Endothelial cell (in vitro differentiated cells): ENCODE results near the gene FAM204A. TPM values are rescaled to one million over a fixed set of nuclear protein-coding genes. Genes with fewer than 3 reads are reported as not detected.

Experiments used
- DNase-seq: peaks from one replicate; pipeline ENCODE4 v3.0.0; 2021; ENCODE audit warnings: low spot score
- H3K27ac Mint-ChIP-seq: one replicate; pipeline ENCODE4 v1.8.0; 2021; ENCODE audit warnings: mixed read lengths, inconsistent platforms; ENCODE audit not compliant: unreplicated experiment
- H3K27me3 Mint-ChIP-seq: one replicate; pipeline ENCODE4 v1.8.0; 2021; ENCODE audit warnings: mild to moderate bottlenecking, moderate library complexity, mixed read lengths, inconsistent platforms; ENCODE audit not compliant: unreplicated experiment
- H3K36me3 Mint-ChIP-seq: one replicate; pipeline ENCODE4 v1.8.0; 2021; ENCODE audit warnings: mild to moderate bottlenecking, low read depth, mixed read lengths, inconsistent platforms; ENCODE audit not compliant: unreplicated experiment
- H3K4me1 Mint-ChIP-seq: one replicate; pipeline ENCODE4 v1.8.0; 2021; ENCODE audit warnings: mild to moderate bottlenecking, mixed read lengths, inconsistent platforms; ENCODE audit not compliant: unreplicated experiment
- H3K4me3 Mint-ChIP-seq: one replicate; pipeline ENCODE4 v1.8.0; 2021; ENCODE audit warnings: mild to moderate bottlenecking, mixed read lengths, inconsistent platforms; ENCODE audit not compliant: unreplicated experiment
- H3K9me3 Mint-ChIP-seq: one replicate; pipeline ENCODE4 v1.8.0; 2021; ENCODE audit warnings: mixed read lengths, inconsistent platforms; ENCODE audit not compliant: unreplicated experiment
- total RNA-seq: library from RNA; stranded (reverse); fragmentation: NEBNext Ultra II Directional; extraction: Animal tissue kit (Norgen Biotek cat#: 25700); gene quantifications from one replicate; pipeline ENCODE4 v1.2.1, GENCODE V29; 2021; ENCODE audit not compliant: unreplicated experiment
- TF ChIP-seq, protein P1 (sequence below): fragments of 200-600 bp; sonication (generic); IDR thresholded peaks from one replicate; pipeline ENCODE4 v1.5.0; 2021; ENCODE audit warnings: antibody characterized with exemption; ENCODE audit not compliant: unreplicated experiment

The FAM204A gene
- total RNA-seq, 1 donor from 2014 or later, result 77.4 TPM

DNA sequence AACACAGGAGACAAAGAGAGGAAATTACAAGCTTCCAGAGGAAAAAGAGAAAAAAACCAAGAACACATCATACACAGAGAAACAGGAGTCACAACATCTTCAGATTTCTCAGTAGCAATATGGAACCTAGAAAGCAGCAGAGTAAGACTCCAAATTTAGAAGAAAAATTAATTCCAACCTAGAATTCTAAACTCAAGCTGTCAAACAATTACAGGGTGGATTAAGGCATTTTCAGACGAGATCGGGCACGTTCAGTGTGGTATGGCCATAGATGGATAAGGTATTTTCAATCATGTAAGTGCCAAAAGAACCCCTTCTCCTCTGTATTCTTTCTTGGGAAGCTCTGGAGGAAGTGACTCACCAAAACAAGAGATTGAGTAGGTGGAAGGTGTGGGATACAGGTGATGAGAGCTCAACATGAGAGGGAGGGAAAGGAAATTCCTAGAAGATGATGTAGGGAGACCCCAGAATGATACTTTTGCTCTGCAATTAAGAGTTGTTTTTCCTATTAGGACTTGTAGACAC lies 51.6 kb downstream of the FAM204A start:
- TF ChIP-seq, protein P1, sequence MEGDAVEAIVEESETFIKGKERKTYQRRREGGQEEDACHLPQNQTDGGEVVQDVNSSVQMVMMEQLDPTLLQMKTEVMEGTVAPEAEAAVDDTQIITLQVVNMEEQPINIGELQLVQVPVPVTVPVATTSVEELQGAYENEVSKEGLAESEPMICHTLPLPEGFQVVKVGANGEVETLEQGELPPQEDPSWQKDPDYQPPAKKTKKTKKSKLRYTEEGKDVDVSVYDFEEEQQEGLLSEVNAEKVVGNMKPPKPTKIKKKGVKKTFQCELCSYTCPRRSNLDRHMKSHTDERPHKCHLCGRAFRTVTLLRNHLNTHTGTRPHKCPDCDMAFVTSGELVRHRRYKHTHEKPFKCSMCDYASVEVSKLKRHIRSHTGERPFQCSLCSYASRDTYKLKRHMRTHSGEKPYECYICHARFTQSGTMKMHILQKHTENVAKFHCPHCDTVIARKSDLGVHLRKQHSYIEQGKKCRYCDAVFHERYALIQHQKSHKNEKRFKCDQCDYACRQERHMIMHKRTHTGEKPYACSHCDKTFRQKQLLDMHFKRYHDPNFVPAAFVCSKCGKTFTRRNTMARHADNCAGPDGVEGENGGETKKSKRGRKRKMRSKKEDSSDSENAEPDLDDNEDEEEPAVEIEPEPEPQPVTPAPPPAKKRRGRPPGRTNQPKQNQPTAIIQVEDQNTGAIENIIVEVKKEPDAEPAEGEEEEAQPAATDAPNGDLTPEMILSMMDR, result no peak
- H3K4me3 Mint-ChIP-seq, result no peak overlapping the region
- H3K4me1 Mint-ChIP-seq, result peaks cover 15% of the 10 kb centered on the region
- H3K36me3 Mint-ChIP-seq, result no peaks in the 10 kb centered on the region
- peaks cover 8% of the 10 kb centered on the region for H3K9me3 Mint-ChIP-seq
- no peak for DNase-seq
- H3K27ac Mint-ChIP-seq, result peak overlapping the region; percentile 44
- no peaks in the 10 kb centered on the region for H3K27me3 Mint-ChIP-seq

DNA sequence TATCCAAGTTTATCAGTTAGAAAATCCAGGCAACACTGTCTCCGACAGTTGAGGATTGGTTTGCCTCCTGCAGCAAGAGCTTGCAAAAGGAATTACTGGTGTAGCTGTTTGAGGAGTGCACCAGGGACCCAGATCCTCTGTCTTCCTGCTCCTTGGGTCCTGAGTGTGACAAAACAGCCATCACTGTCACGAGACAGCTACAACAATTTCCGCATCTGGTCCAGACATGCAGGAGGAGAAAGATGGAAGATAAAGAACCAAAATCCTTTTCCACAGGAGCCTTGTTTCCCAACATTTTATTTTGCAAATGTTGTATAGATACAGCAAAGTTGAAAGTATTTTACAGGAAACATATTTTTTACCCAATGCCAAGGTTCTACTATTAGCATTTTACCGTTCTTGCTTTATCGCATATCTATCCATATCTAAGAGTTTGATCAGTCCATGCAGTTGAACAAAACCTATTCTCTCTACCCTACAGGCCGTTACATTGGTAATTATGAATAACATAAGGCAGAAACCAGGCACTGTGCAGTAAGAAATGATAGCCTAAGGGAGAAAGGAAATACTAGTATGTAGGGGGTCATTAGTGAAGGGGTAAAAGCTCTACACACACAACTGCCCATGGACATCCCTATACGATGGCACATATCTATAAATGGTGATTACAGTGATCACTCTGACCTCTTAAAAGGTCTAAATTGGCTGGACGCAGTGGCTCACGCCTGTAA lies 54.9 kb downstream of the FAM204A start:
- H3K4me3 Mint-ChIP-seq, result no peak overlapping the region
- no peak for DNase-seq
- no peak overlapping the region for H3K27ac Mint-ChIP-seq
- TF ChIP-seq, protein P1, result no peak
- H3K9me3 Mint-ChIP-seq, result peaks cover 8% of the 10 kb centered on the region
- no peaks in the 10 kb centered on the region for H3K36me3 Mint-ChIP-seq
- H3K4me1 Mint-ChIP-seq, result peaks cover 25% of the 10 kb centered on the region
- peaks cover 2% of the 10 kb centered on the region for H3K27me3 Mint-ChIP-seq

DNA sequence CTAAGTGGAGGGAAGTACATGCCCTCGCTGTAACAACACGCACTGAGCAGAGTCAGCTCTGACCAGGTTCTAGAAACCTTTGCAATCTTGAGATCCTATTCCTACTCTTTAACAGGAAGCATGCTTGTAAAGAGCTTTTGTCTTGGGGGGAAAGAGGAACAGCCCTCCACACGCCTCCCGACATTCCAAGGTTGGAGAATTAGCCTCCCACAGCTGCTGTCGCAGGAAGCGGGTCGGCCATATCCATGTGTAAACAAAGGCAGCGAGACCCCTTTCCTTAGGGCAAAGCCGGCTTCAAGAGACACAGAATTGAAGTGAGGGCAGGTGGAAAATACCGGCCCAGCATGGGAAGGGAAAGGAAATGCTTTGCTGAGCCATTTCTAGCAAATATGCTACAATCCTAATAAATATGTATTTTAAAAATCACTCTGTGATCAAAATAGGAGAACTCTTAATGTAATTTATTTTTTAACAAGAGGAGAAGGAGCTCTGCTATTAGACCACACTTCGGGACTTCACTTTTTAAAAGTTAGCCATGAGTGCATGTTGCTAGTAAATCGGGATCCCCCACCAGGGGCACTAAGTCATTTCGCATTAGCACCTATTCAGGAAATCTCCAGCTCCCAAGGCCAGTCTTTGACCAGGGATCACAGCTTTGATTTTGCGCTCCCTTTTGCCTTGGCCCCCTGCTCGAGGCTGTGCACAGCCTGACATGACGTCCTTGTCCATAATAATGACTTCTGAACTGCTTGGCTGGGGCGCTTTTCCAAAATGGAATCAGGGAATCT lies 55.9 kb downstream of the FAM204A start:
- H3K36me3 Mint-ChIP-seq, result no peaks in the 10 kb centered on the region
- H3K9me3 Mint-ChIP-seq, result peaks cover 8% of the 10 kb centered on the region
- DNase-seq, result no peak
- peaks cover 25% of the 10 kb centered on the region for H3K4me1 Mint-ChIP-seq
- TF ChIP-seq, protein P1, result no peak
- H3K27ac Mint-ChIP-seq, result no peak overlapping the region
- H3K27me3 Mint-ChIP-seq, result peaks cover 2% of the 10 kb centered on the region
- no peak overlapping the region for H3K4me3 Mint-ChIP-seq

DNA sequence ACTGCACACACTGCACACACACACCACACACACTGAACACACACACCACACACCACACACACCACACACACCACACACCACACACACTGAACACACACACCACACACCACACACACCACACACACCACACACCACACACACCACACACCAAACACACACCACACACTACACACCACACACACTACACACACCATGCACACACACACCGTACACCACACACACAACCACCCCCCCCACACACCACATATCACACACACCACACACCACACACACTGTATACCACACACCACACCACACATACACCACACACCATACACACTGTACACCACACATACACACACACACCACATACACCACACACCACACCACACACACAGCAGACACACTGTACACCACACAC lies 59.5 kb downstream of the FAM204A start:
- no peaks in the 10 kb centered on the region for H3K9me3 Mint-ChIP-seq
- no peaks in the 10 kb centered on the region for H3K36me3 Mint-ChIP-seq
- H3K4me1 Mint-ChIP-seq, result peaks cover 25% of the 10 kb centered on the region
- no peak for DNase-seq
- H3K4me3 Mint-ChIP-seq, result no peak overlapping the region
- H3K27me3 Mint-ChIP-seq, result peaks cover 6% of the 10 kb centered on the region
- TF ChIP-seq, protein P1, result no peak
- H3K27ac Mint-ChIP-seq, result no peak overlapping the region
